Measurements from ENCODE around the gene CCDC197.
A peak's percentile ranks its signal among the peaks of the same experiment; 100 is the strongest.

The CCDC197 gene

DNA sequence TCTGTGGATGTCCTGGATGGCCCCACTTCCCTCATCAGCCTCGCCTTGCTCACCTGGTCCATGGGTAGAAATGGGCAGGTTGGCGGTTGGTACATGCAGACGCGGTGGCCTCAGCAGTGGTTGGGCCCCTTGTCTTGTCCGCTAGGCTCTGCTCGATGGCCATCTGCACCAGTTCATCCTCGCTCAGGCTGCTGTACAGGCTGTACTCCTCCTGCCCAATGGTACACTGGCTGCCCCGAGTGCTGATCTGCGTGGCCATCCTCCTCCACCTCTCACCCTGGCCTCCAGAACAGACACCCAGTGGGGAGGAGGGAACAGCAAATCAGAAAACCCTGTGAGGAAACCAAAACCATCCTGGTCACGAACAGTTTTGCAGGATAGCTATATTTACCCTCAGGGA is 32.8 kb upstream of the CCDC197 start:
- Histone ChIP-seq H3K9me3 (ENCODE audit: severe bottlenecking) (no peaks in the 10 kb centered on the region), H3K36me3 (ENCODE audit: low read depth) (no peaks in the 10 kb centered on the region), H3K27me3 (ENCODE audit: insufficient read depth, poor library complexity, severe bottlenecking) (no peaks in the 10 kb centered on the region), H3K27ac (ENCODE audit: poor library complexity, severe bottlenecking) (peak overlapping the region; percentile 82), H3K4me3 (ENCODE audit: severe bottlenecking) (no peak overlapping the region), H3K4me1 (ENCODE audit: insufficient read depth, poor library complexity, severe bottlenecking) (peaks cover 28% of the 10 kb centered on the region)
- no peak for DNase-seq (ENCODE audit: low spot score)
- TF ChIP-seq, protein P1, sequence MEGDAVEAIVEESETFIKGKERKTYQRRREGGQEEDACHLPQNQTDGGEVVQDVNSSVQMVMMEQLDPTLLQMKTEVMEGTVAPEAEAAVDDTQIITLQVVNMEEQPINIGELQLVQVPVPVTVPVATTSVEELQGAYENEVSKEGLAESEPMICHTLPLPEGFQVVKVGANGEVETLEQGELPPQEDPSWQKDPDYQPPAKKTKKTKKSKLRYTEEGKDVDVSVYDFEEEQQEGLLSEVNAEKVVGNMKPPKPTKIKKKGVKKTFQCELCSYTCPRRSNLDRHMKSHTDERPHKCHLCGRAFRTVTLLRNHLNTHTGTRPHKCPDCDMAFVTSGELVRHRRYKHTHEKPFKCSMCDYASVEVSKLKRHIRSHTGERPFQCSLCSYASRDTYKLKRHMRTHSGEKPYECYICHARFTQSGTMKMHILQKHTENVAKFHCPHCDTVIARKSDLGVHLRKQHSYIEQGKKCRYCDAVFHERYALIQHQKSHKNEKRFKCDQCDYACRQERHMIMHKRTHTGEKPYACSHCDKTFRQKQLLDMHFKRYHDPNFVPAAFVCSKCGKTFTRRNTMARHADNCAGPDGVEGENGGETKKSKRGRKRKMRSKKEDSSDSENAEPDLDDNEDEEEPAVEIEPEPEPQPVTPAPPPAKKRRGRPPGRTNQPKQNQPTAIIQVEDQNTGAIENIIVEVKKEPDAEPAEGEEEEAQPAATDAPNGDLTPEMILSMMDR (IDR thresholded peaks at IDR 0.05; ENCODE audit: poor library complexity, severe bottlenecking), result no peak
- ATAC-seq (ENCODE audit: low read depth), result no peak

DNA sequence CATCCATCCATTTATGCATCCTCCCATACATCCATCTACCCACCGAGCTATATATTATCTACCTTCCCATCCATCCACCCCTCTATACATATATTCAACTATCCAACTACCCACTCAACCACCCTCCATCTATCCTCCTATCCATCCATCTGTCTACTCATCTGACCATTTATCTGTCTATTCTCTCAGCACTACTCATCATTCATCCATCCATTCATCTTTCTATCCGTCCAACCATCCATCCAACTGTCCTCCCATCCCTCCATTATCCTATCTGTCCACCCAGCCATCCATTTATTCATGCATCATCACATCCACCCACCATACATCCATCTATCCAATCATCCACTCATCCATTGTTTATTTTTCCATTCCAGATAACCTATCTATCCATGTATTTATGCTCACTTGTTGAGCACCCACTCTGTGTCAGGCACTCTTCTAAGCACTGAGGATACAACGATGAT is 32.2 kb upstream of the CCDC197 start:
- ATAC-seq (ENCODE audit: low read depth) (no peak), DNase-seq (ENCODE audit: low spot score) (no peak)
- H3K27ac ChIP-seq (ENCODE audit: poor library complexity, severe bottlenecking), result peak overlapping the region; percentile 82
- H3K4me1 ChIP-seq (ENCODE audit: insufficient read depth, poor library complexity, severe bottlenecking), result peaks cover 24% of the 10 kb centered on the region
- no peaks in the 10 kb centered on the region for H3K27me3 ChIP-seq (ENCODE audit: insufficient read depth, poor library complexity, severe bottlenecking)
- TF ChIP-seq, protein P1 (IDR thresholded peaks at IDR 0.05; ENCODE audit: poor library complexity, severe bottlenecking), result no peak
- H3K4me3 ChIP-seq (ENCODE audit: severe bottlenecking), result no peak overlapping the region
- H3K36me3 ChIP-seq (ENCODE audit: low read depth), result no peaks in the 10 kb centered on the region
- no peaks in the 10 kb centered on the region for H3K9me3 ChIP-seq (ENCODE audit: severe bottlenecking)

DNA sequence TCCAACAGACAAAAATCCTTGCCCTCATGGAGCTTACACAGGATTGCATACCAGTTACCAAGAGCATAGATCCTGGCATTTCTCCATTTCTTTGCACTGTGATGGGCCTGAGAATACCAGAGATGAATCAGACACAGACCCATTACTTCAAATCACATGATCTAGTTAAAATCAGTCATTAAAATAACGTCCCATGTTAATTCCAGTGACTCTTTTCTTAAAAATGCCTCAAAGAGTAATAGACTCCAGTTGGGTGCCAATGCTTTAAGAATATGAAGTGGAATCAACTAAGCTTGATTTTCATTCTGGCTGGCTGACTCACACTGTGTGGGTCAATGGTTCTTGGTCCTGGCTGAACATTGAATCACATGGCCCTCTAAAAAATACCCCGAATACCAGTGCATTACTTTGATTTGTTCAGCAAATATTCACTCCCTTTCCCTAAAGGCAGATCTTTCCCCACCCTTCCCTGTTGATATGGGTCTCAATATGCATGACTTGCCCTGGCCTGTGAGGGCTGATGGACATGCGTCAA is 31.7 kb upstream of the CCDC197 start:
- Histone ChIP-seq H3K4me1 (ENCODE audit: insufficient read depth, poor library complexity, severe bottlenecking) (peaks cover 19% of the 10 kb centered on the region), H3K27me3 (ENCODE audit: insufficient read depth, poor library complexity, severe bottlenecking) (no peaks in the 10 kb centered on the region), H3K27ac (ENCODE audit: poor library complexity, severe bottlenecking) (peak overlapping the region; percentile 82), H3K36me3 (ENCODE audit: low read depth) (no peaks in the 10 kb centered on the region), H3K4me3 (ENCODE audit: severe bottlenecking) (no peak overlapping the region), H3K9me3 (ENCODE audit: severe bottlenecking) (no peaks in the 10 kb centered on the region)
- TF ChIP-seq, protein P1 (IDR thresholded peaks at IDR 0.05; ENCODE audit: poor library complexity, severe bottlenecking), result no peak
- peak; percentile 89 for ATAC-seq (ENCODE audit: low read depth)
- DNase-seq (ENCODE audit: low spot score), result no peak

- Histone ChIP-seq H3K9me3 (ENCODE audit: severe bottlenecking) (no peaks in the 10 kb centered on the region), H3K4me3 (ENCODE audit: severe bottlenecking) (no peak overlapping the region), H3K27me3 (ENCODE audit: insufficient read depth, poor library complexity, severe bottlenecking) (no peaks in the 10 kb centered on the region), H3K36me3 (ENCODE audit: low read depth) (no peaks in the 10 kb centered on the region), H3K4me1 (ENCODE audit: insufficient read depth, poor library complexity, severe bottlenecking) (peaks cover 13% of the 10 kb centered on the region), H3K27ac (ENCODE audit: poor library complexity, severe bottlenecking) (peak overlapping the region; percentile 82)
- DNase-seq (ENCODE audit: low spot score), result no peak
- no peak for ATAC-seq (ENCODE audit: low read depth)
- TF ChIP-seq, protein P1 (IDR thresholded peaks at IDR 0.05; ENCODE audit: poor library complexity, severe bottlenecking), result no peak
These were observed 31.1 kb upstream of the CCDC197 start for GRCh38 chr14:93965946-93966474.

- ATAC-seq (ENCODE audit: low read depth) (no peak), DNase-seq (ENCODE audit: low spot score) (no peak)
- TF ChIP-seq, protein P1 (IDR thresholded peaks at IDR 0.05; ENCODE audit: poor library complexity, severe bottlenecking), result no peak
- Histone ChIP-seq H3K27me3 (ENCODE audit: insufficient read depth, poor library complexity, severe bottlenecking) (no peaks in the 10 kb centered on the region), H3K27ac (ENCODE audit: poor library complexity, severe bottlenecking) (no peak overlapping the region), H3K36me3 (ENCODE audit: low read depth) (no peaks in the 10 kb centered on the region), H3K4me3 (ENCODE audit: severe bottlenecking) (no peak overlapping the region), H3K9me3 (ENCODE audit: severe bottlenecking) (no peaks in the 10 kb centered on the region), H3K4me1 (ENCODE audit: insufficient read depth, poor library complexity, severe bottlenecking) (peaks cover 13% of the 10 kb centered on the region)
These were observed 29.4 kb upstream of the CCDC197 start for GRCh38 chr14:93967637-93968250.
